ENCODE measurements around the gene CERS6. TPM values are rescaled to one million over a fixed set of nuclear protein-coding genes. Genes with fewer than 3 reads are reported as not detected.
A peak's percentile ranks its signal among the peaks of the same experiment; 100 is the strongest.

The CERS6 gene
- total and polyA plus RNA-seq, 11 donors = 22.1 to 78.0 (median 62.2) TPM

DNA sequence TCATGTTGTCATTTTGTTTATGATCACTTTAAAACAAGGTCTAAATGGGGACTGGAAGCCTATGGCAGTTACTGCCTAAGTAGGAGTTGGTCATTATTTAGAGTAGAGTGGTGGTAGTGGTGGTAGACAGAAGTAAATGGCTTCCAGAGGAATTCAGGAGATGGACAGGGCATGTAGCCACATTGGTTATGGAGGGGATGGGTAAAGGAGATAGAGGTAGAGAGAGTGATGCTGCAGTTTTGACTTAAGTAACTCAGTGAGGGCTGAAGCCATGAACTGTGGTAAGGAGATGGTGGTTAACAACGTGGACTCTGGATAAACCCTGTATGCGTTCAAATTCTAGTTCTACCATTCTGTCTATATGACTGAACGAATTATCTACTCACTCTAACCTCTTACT lies 284.7 kb downstream of the CERS6 start:
- peaks cover 0 to 37% (median 9%) of the 10 kb centered on the region in 12 donors for H3K4me1 ChIP-seq
- TF ChIP-seq, protein P1, sequence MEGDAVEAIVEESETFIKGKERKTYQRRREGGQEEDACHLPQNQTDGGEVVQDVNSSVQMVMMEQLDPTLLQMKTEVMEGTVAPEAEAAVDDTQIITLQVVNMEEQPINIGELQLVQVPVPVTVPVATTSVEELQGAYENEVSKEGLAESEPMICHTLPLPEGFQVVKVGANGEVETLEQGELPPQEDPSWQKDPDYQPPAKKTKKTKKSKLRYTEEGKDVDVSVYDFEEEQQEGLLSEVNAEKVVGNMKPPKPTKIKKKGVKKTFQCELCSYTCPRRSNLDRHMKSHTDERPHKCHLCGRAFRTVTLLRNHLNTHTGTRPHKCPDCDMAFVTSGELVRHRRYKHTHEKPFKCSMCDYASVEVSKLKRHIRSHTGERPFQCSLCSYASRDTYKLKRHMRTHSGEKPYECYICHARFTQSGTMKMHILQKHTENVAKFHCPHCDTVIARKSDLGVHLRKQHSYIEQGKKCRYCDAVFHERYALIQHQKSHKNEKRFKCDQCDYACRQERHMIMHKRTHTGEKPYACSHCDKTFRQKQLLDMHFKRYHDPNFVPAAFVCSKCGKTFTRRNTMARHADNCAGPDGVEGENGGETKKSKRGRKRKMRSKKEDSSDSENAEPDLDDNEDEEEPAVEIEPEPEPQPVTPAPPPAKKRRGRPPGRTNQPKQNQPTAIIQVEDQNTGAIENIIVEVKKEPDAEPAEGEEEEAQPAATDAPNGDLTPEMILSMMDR (IDR thresholded peaks at IDR 0.05) = no peak
- TF ChIP-seq POLR2A (IDR thresholded peaks at IDR 0.05) = no peak
- DNase-seq = no peak
- no peaks in the 10 kb centered on the region for H3K27me3 ChIP-seq
- H3K9me3 ChIP-seq = no peaks in the 10 kb centered on the region
- no peak for ATAC-seq
- intact Hi-C loops (cut with DNase I) = no loop called here
- WGBS, 4 donors = 64 to 89% (median 72%) methylated on average over 3 of the region's 3 CpGs
- no peaks in the 10 kb centered on the region for H3K36me3 ChIP-seq
- H3K4me3 ChIP-seq = no peak overlapping the region
- no peak overlapping the region for H3K27ac ChIP-seq

GRCh38 chr2:168742258-168742932 lies 286.3 kb downstream of the CERS6 start:
- Histone ChIP-seq H3K27ac (no peak overlapping the region), H3K4me1 (peaks cover 0 to 25% (median 7%) of the 10 kb centered on the region in 12 donors), H3K36me3 (no peaks in the 10 kb centered on the region), H3K4me3 (no peak overlapping the region), H3K9me3 (no peaks in the 10 kb centered on the region), H3K27me3 (no peaks in the 10 kb centered on the region)
- intact Hi-C loops (cut with DNase I) = no loop called here
- 58 to 63% (median 63%) methylated on average over 4 of the region's 4 CpGs for WGBS, 4 donors
- no peak for DNase-seq
- peak; percentile 63 to 77 (median 65) for ATAC-seq
- TF ChIP-seq, protein P1 (IDR thresholded peaks at IDR 0.05) = no peak
- TF ChIP-seq POLR2A (IDR thresholded peaks at IDR 0.05) = no peak

DNA sequence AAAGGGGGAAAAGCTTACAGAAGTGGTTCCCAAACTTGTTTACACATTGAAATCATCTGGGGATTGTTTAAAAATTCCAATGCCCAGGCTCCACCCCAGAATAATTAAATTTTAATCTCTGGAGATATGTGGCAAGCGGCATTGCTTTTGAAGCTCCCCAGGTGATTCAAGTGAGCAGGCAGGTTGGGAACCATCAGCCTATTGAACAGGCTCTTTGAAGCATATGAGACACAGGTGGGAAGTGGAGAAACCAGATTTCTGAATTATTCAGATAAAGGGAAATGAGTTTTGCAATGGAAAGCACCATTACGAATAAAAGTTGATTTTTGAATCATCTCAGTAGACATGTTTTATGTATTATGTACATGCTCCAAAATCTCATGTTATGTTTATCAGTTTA lies 288.8 kb downstream of the CERS6 start:
- intact Hi-C loops (cut with DNase I) = no loop called here
- WGBS, 4 donors = 83 to 88% (median 86%) methylated on average over 2 of the region's 2 CpGs
- H3K4me1 ChIP-seq = peaks cover 0 to 36% (median 3%) of the 10 kb centered on the region in 12 donors
- H3K36me3 ChIP-seq = no peaks in the 10 kb centered on the region
- H3K27me3 ChIP-seq = no peaks in the 10 kb centered on the region
- H3K9me3 ChIP-seq = no peaks in the 10 kb centered on the region
- ATAC-seq (no peak), DNase-seq (no peak)
- no peak overlapping the region for H3K4me3 ChIP-seq
- TF ChIP-seq, protein P1 (IDR thresholded peaks at IDR 0.05) = no peak
- TF ChIP-seq POLR2A (IDR thresholded peaks at IDR 0.05) = no peak
- no peak overlapping the region for H3K27ac ChIP-seq

- no peaks in the 10 kb centered on the region for H3K36me3 ChIP-seq
- 70 to 76% (median 74%) methylated on average over 5 of the region's 5 CpGs for WGBS, 4 donors
- H3K27ac ChIP-seq = no peak overlapping the region
- no peaks in the 10 kb centered on the region for H3K27me3 ChIP-seq
- no peak overlapping the region for H3K4me3 ChIP-seq
- DNase-seq (no peak), ATAC-seq (no peak)
- H3K4me1 ChIP-seq = peaks cover 0 to 42% (median 14%) of the 10 kb centered on the region in 12 donors
- TF ChIP-seq POLR2A (IDR thresholded peaks at IDR 0.05) = no peak
- TF ChIP-seq, protein P1 (IDR thresholded peaks at IDR 0.05) = no peak
- intact Hi-C loops (cut with DNase I) = no loop called here
- H3K9me3 ChIP-seq = no peaks in the 10 kb centered on the region
Measured at GRCh38 chr2:168748461-168748860, 292.4 kb downstream of the CERS6 start.
